Measurements from ENCODE around the gene GLCCI1.

DNA sequence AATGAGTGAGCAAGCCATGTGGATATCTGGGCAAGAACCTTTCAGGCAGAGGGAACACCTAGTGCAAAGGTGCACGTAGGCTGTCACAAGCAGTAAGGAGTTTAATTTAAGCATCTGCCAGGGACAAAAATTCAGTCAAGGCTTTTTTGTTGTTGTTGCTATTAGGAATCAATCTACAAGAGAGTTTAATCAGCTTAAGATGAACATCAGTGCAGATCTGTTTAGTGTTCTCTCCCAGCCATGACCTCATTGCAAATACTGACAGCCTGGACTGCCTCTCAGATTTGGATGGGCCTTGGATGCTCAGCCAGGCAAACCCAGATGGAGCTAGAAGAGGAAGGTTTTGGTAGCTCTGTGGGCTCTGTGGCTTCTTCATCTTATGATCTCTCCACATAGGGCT, 3.3 kb upstream of the GLCCI1 start:
- TF ChIP-seq EZH2 (IDR thresholded peaks at IDR 0.05) (no peak), POLR2AphosphoS5 (IDR thresholded peaks at IDR 0.05; ENCODE audit: borderline replicate concordance, low read depth, low read length) (no peak)

Measured in SK-N-MC (cell line).